Central memory CD8-positive, alpha-beta T cell (primary cell): ENCODE data around the gene LCN1.
"Not testable (repeated sequence)": the region's sequence is repeated elsewhere in the genome, so short reads cannot be mapped to it uniquely, and the experiment has no call there.

Source experiments
- ATAC-seq: fragments of 150-1000 bp; cut with Tn5 transposase; replicated peaks from 2 replicates; pipeline ENCODE4 v1.10.0; 2022; ENCODE audit warnings: mild to moderate bottlenecking, moderate FRiP score, moderate number of reproducible peaks; ENCODE audit not compliant: poor library complexity, severe bottlenecking; ENCODE audit errors: extremely low read depth
- DNase-seq, 2 donors: peaks; one replicate each; pipeline ENCODE4 v3.0.0; 2021; ENCODE audit warnings: low spot score in 2 of 2
- H3K27ac Mint-ChIP-seq: one replicate; pipeline ENCODE4 v1.8.0; 2022; ENCODE audit warnings: low read depth, mild to moderate bottlenecking, moderate library complexity, mixed read lengths
- H3K27me3 Mint-ChIP-seq: one replicate; pipeline ENCODE4 v1.8.0; 2022; ENCODE audit warnings: mixed read lengths
- H3K36me3 Mint-ChIP-seq: one replicate; pipeline ENCODE4 v1.8.0; 2022; ENCODE audit warnings: mild to moderate bottlenecking, moderate library complexity, mixed read lengths; ENCODE audit not compliant: insufficient read depth
- H3K4me1 Mint-ChIP-seq: one replicate; pipeline ENCODE4 v1.8.0; 2022; ENCODE audit warnings: mixed read lengths
- H3K4me3 Mint-ChIP-seq: one replicate; pipeline ENCODE4 v1.8.0; 2022; ENCODE audit warnings: mild to moderate bottlenecking, moderate library complexity, mixed read lengths
- H3K9me3 Mint-ChIP-seq: one replicate; pipeline ENCODE4 v1.8.0; 2022; ENCODE audit warnings: mixed read lengths

The LCN1 gene

GRCh38 chr9:135543262-135543894, 22.1 kb downstream of the LCN1 start:
- DNase-seq, H3K4me1 Mint-ChIP-seq, H3K36me3 Mint-ChIP-seq, H3K4me3 Mint-ChIP-seq, H3K27ac Mint-ChIP-seq, ATAC-seq, H3K9me3 Mint-ChIP-seq: not testable (repeated sequence)
- peaks cover 49% of the 10 kb centered on the region for H3K27me3 Mint-ChIP-seq

GRCh38 chr9:135544981-135545635, 23.9 kb downstream of the LCN1 start:
- no peak overlapping the region for H3K4me3 Mint-ChIP-seq
- ATAC-seq (no peak), DNase-seq (no peak)
- H3K36me3 Mint-ChIP-seq, result peaks cover 3% of the 10 kb centered on the region
- H3K9me3 Mint-ChIP-seq, result no peaks in the 10 kb centered on the region
- H3K27me3 Mint-ChIP-seq, result peaks cover 32% of the 10 kb centered on the region
- H3K4me1 Mint-ChIP-seq, result no peaks in the 10 kb centered on the region
- no peak overlapping the region for H3K27ac Mint-ChIP-seq

DNA sequence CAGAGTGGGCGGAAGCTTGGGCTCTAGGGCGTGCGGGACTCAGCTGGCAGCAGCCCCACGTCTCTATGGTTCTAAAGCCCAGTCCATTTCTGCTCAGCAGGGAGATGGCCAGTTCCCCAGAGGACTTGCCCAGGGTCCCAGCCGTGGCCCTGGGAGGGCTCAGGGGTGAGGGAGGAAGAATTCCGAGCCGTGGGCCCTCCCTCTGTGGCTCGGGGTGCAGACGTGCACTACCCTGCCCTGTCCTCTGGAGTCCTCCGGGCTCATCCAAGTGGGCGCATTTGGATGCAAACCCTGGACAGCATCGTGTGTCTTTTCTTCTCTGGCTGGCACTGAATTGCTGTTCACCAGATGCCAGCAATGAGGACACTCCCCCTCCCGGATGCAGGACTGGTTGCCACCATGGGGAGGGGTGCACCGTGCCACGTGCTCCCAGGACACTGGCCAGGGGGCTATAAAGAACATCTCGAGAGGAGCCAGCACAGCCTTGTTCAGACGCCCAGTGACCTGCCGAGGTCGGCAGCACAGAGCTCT, 24.5 kb downstream of the LCN1 start, which contains the start of gene OBP2A:
TSS of gene OBP2A (plus strand) at position 481 of the 531 bp plus-strand sequence. CDS start 55 bp downstream, outside the sequence.
- H3K9me3 Mint-ChIP-seq, H3K4me3 Mint-ChIP-seq, H3K4me1 Mint-ChIP-seq, ATAC-seq, DNase-seq, H3K36me3 Mint-ChIP-seq, H3K27ac Mint-ChIP-seq: not testable (repeated sequence)
- H3K27me3 Mint-ChIP-seq, result peaks cover 28% of the 10 kb centered on the region

DNA sequence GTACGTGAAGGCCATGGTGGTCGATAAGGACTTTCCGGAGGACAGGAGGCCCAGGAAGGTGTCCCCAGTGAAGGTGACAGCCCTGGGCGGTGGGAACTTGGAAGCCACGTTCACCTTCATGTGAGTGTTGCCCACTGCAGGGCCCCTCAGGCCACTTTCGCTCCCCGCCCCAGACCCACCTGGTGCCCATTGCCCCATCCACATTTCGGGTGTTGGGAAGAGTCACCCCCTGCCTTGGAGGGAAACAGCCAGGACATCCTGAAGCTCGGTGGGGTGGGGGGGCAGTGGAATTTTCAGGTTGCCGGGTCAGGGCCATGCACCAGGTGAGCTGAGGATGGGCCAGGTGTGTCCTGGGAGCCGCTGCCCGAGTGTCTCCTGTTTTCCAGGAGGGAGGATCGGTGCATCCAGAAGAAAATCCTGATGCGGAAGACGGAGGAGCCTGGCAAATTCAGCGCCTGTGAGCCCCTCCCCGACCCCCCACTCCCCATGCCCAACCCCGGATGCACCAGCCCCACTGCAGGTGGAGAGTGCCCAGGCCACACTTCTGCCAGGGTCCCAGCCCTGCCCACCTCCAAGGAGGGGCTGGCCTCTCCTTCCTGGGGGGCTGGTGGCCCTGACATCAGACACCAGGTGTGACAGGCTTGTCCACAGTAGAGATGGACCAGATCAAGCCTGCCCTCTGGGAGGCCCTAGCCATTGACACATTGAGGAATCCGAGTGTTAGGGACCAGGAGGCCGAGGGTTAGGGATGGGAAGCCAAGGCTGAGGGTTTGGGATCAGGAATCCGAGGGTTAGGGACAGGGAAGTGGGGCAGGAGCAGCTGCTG, 25.8 kb downstream of the LCN1 start:
- not testable (repeated sequence) for H3K9me3 Mint-ChIP-seq, ATAC-seq, H3K4me1 Mint-ChIP-seq

GRCh38 chr9:135547756-135548736, 26.8 kb downstream of the LCN1 start:
- no peak for DNase-seq
- H3K9me3 Mint-ChIP-seq, result no peaks in the 10 kb centered on the region
- H3K4me3 Mint-ChIP-seq, result no peak overlapping the region
- H3K36me3 Mint-ChIP-seq, result no peaks in the 10 kb centered on the region
- no peak for ATAC-seq
- H3K4me1 Mint-ChIP-seq, result no peaks in the 10 kb centered on the region
- H3K27me3 Mint-ChIP-seq, result peaks cover 19% of the 10 kb centered on the region
- H3K27ac Mint-ChIP-seq, result no peak overlapping the region

More for the DNA sequence above, 25.8 kb downstream of the LCN1 start:
- H3K4me3 Mint-ChIP-seq, H3K36me3 Mint-ChIP-seq, DNase-seq, H3K27ac Mint-ChIP-seq: not testable (repeated sequence)
- H3K27me3 Mint-ChIP-seq, result peaks cover 28% of the 10 kb centered on the region

DNA sequence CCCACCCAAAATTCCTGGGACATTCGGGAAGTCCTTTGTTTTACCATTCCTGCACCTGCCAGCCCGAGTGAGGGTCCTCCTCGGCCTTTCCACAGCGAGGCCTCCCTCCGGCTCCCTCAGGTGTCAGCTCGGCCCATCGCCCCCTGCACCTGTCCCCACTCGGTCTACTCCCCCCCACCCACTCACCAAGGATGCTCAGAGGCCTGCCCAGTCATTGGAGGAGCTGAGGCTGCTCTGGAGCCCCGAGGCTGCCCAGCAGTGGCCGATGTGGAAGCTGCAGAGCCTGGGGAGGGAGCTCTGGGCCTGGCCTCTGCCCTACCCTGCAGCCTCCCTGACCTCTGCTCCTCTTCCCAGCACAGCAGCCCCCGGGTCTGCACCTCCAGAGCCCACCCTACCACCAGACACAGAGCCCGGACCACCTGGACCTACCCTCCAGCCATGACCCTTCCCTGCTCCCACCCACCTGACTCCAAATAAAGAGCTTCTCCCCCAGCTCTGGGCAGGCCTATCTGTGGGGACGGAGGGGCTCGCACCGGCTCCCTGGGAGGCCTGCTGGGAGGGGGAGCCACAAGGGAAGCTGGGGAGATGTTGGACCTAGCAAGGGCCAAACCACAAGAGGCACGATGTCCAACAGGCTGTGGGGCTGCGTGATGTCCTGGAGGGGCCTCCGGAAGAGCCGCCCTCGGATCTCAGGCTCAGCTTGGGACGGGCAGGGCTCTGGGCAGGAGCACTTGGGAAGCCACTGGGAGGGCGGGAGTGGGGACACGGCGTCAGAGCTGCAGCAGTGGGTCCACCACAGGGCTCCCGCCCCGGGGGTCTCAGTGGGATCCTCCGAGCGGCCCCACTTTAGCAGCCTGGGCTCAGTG, 28.5 kb downstream of the LCN1 start:
- not testable (repeated sequence) for H3K27ac Mint-ChIP-seq, DNase-seq, H3K4me1 Mint-ChIP-seq, H3K4me3 Mint-ChIP-seq, ATAC-seq, H3K27me3 Mint-ChIP-seq, H3K9me3 Mint-ChIP-seq, H3K36me3 Mint-ChIP-seq

DNA sequence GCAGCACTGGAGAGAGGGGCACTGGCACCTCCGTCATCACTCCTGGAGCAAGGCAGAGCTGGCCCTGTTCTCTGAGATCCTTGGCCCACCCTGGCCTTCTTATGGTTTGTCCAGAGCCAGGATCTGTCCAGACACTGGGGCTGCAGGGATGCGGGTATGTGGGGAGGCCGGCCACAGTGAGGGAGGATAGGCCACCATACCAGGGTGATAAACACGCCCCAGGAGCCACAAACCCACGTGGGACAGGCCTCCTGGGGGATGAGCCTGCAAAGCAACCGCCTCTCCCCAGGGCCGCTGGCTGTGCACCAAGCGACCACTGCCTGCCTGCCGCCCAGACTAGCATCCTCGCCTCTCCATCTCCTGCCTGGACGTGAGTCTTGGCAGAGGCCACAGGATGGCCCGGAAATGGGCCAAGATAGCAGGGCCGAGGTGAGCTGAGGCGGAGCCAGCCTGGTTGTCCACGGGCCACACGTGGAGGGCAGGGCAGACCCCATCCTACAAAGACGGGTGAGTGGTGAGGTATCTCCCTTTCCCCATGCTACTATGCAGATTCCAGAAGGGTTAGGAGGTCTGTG, 29.2 kb downstream of the LCN1 start:
- DNase-seq (no peak), ATAC-seq (no peak)
- H3K36me3 Mint-ChIP-seq, result no peaks in the 10 kb centered on the region
- no peak overlapping the region for H3K4me3 Mint-ChIP-seq
- H3K9me3 Mint-ChIP-seq, result no peaks in the 10 kb centered on the region
- no peak overlapping the region for H3K27ac Mint-ChIP-seq
- H3K4me1 Mint-ChIP-seq, result no peaks in the 10 kb centered on the region
- peaks cover under 1% of the 10 kb centered on the region for H3K27me3 Mint-ChIP-seq

DNA sequence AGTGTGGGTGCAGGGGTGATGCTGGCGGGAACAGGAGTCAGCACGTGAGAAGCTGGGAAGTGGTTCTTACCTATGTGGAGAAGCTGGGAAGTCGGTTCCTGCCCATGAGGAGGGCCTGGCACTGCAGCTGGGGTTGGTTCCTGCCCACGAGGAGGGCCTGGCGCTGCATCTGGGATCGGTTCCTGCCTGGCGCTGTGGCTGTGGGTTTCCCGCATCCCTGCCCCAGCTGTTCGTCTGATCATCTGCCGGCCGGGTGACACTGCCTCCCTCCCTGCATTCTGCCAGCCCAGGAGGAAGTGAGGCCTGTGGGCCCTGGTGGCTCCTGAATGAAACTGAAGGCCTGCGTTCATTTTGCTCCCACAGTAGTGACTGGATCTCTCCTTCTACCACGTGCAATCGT, 29.8 kb downstream of the LCN1 start:
- Mint-ChIP-seq H3K4me3 (no peak overlapping the region), H3K27me3 (no peaks in the 10 kb centered on the region), H3K4me1 (no peaks in the 10 kb centered on the region), H3K36me3 (no peaks in the 10 kb centered on the region), H3K9me3 (no peaks in the 10 kb centered on the region), H3K27ac (no peak overlapping the region)
- ATAC-seq (no peak), DNase-seq (no peak)

- ATAC-seq (no peak), DNase-seq (no peak)
- Mint-ChIP-seq H3K27me3 (no peaks in the 10 kb centered on the region), H3K4me3 (no peak overlapping the region), H3K36me3 (no peaks in the 10 kb centered on the region), H3K4me1 (no peaks in the 10 kb centered on the region), H3K27ac (no peak overlapping the region), H3K9me3 (no peaks in the 10 kb centered on the region)
These were observed 30.2 kb downstream of the LCN1 start for GRCh38 chr9:135551456-135551855.

GRCh38 chr9:135552021-135552697, 30.9 kb downstream of the LCN1 start:
- Mint-ChIP-seq H3K36me3 (no peaks in the 10 kb centered on the region), H3K27ac (no peak overlapping the region), H3K4me1 (no peaks in the 10 kb centered on the region), H3K4me3 (no peak overlapping the region), H3K9me3 (no peaks in the 10 kb centered on the region), H3K27me3 (no peaks in the 10 kb centered on the region)
- no peak for DNase-seq
- ATAC-seq, result no peak
